Mesenchymal stem cell (in vitro differentiated cells and primary cell): ENCODE data around the gene CDRT4.
A peak's percentile ranks its signal among the peaks of the same experiment; 100 is the strongest.

ENCODE experiments used
- DNase-seq: peaks from one replicate; pipeline ENCODE4 v3.0.0-alpha.2; 2013
- H2AFZ ChIP-seq: one replicate; pipeline ENCODE4 v1.6.1; 2013; ENCODE audit warnings: low read depth, mild to moderate bottlenecking, control low read depth, inconsistent platforms, low read length, moderate library complexity
- H2AK5ac ChIP-seq: 2 replicates; pipeline ENCODE4 v1.6.1; 2013; ENCODE audit warnings: low read length, moderate library complexity, mild to moderate bottlenecking, inconsistent platforms; ENCODE audit not compliant: severe bottlenecking
- H2BK120ac ChIP-seq: one replicate; pipeline ENCODE4 v1.6.1; 2013; ENCODE audit warnings: low read depth, mild to moderate bottlenecking, inconsistent platforms, low read length, moderate library complexity
- H2BK12ac ChIP-seq, 2 experiments: one replicate each; pipeline ENCODE4 v1.6.1; 2013; ENCODE audit warnings: inconsistent platforms in 2 of 2, low read length in 2 of 2, mild to moderate bottlenecking in 2 of 2, moderate library complexity in 2 of 2, control low read depth in 1 of 2
- H2BK15ac ChIP-seq: one replicate; pipeline ENCODE4 v1.6.1; 2013; ENCODE audit warnings: mild to moderate bottlenecking, low read depth, inconsistent platforms; ENCODE audit not compliant: poor library complexity, severe bottlenecking
- H2BK5ac ChIP-seq: 2 replicates; pipeline ENCODE4 v1.6.1; 2013; ENCODE audit warnings: low read depth, mild to moderate bottlenecking, low read length, control low read depth, inconsistent platforms; ENCODE audit not compliant: poor library complexity, severe bottlenecking
- H3K14ac ChIP-seq, 2 experiments: one replicate each; pipeline ENCODE4 v1.6.1; 2013; ENCODE audit warnings: inconsistent platforms in 2 of 2, low read length in 2 of 2, control low read depth in 1 of 2, mild to moderate bottlenecking in 1 of 2, moderate library complexity in 1 of 2
- H3K18ac ChIP-seq, 2 experiments: one replicate each; pipeline ENCODE4 v1.6.1; 2013; ENCODE audit warnings: inconsistent platforms in 2 of 2, low read length in 2 of 2, control low read depth in 1 of 2, low read depth in 1 of 2, mild to moderate bottlenecking in 1 of 2
- H3K23ac ChIP-seq, 2 experiments: one replicate each; pipeline ENCODE4 v1.6.1; 2013; ENCODE audit warnings: inconsistent platforms in 2 of 2, low read length in 2 of 2, mild to moderate bottlenecking in 2 of 2, moderate library complexity in 2 of 2, control low read depth in 1 of 2
- H3K27ac ChIP-seq: 2 replicates; pipeline ENCODE4 v1.5.1; 2013; ENCODE audit warnings: mild to moderate bottlenecking, moderate library complexity, low read length, control low read depth, inconsistent platforms; ENCODE audit not compliant: poor library complexity, severe bottlenecking
- H3K27me3 ChIP-seq, 2 experiments: 2 replicates each; pipeline versions ENCODE4 v1.6.1 to v1.7.0; 2013; ENCODE audit warnings: low read length in 2 of 2, mild to moderate bottlenecking in 2 of 2, moderate library complexity in 2 of 2, control low read depth in 1 of 2, inconsistent platforms in 1 of 2; ENCODE audit not compliant: control insufficient read depth in 1 of 2, insufficient read depth in 1 of 2
- H3K36me3 ChIP-seq, 2 experiments: 2 replicates each; pipeline versions ENCODE4 v1.6.1 to v1.7.0; 2013; ENCODE audit warnings: low read length in 2 of 2, control low read depth in 1 of 2, inconsistent platforms in 1 of 2, low read depth in 1 of 2, mild to moderate bottlenecking in 1 of 2; ENCODE audit not compliant: insufficient read depth in 2 of 2, control insufficient read depth in 1 of 2
- H3K4ac ChIP-seq, 2 experiments: one replicate each; pipeline ENCODE4 v1.6.1; 2013; ENCODE audit warnings: inconsistent platforms in 2 of 2, low read length in 2 of 2, mild to moderate bottlenecking in 2 of 2, moderate library complexity in 2 of 2, control low read depth in 1 of 2, low read depth in 1 of 2
- H3K4me1 ChIP-seq: 2 replicates; pipeline ENCODE4 v1.6.1; 2013; ENCODE audit warnings: low read depth, low read length, control low read depth; ENCODE audit not compliant: control insufficient read depth, insufficient read depth
- H3K4me2 ChIP-seq: 2 replicates; pipeline ENCODE4 v1.6.1; 2013; ENCODE audit warnings: low read length, mild to moderate bottlenecking, inconsistent platforms; ENCODE audit not compliant: poor library complexity, severe bottlenecking
- H3K4me3 ChIP-seq, 2 experiments: 2 replicates each; pipeline versions ENCODE4 v1.5.1 to v1.7.0; 2013; ENCODE audit warnings: low read length in 2 of 2, mild to moderate bottlenecking in 2 of 2, control low read depth in 1 of 2, low read depth in 1 of 2; ENCODE audit not compliant: insufficient read depth in 1 of 2
- H3K79me1 ChIP-seq: replicated peaks from 2 replicates; pipeline ENCODE4 v1.6.1; 2013; ENCODE audit warnings: mild to moderate bottlenecking, control low read depth, low read length, inconsistent platforms; ENCODE audit not compliant: poor library complexity, severe bottlenecking
- H3K9ac ChIP-seq: 2 replicates; pipeline ENCODE4 v1.7.0; 2013; ENCODE audit warnings: mild to moderate bottlenecking, low read length, moderate library complexity
- H3K9me3 ChIP-seq: 2 replicates; pipeline ENCODE4 v1.7.0; 2013; ENCODE audit warnings: mild to moderate bottlenecking, low read length; ENCODE audit not compliant: control insufficient read depth
- H4K8ac ChIP-seq: one replicate; pipeline ENCODE4 v1.6.1; 2013; ENCODE audit warnings: inconsistent platforms, mild to moderate bottlenecking, low read length, moderate library complexity
- H4K91ac ChIP-seq: one replicate; pipeline ENCODE4 v1.6.1; 2013; ENCODE audit warnings: mild to moderate bottlenecking, low read length, inconsistent platforms
- WGBS: methylation state at CpG from one replicate; pipeline ENCODE4 v1.1.7; 2013; ENCODE audit warnings: mixed read lengths; 5-methylcytosine and 5-hydroxymethylcytosine counted together

The CDRT4 gene

DNA sequence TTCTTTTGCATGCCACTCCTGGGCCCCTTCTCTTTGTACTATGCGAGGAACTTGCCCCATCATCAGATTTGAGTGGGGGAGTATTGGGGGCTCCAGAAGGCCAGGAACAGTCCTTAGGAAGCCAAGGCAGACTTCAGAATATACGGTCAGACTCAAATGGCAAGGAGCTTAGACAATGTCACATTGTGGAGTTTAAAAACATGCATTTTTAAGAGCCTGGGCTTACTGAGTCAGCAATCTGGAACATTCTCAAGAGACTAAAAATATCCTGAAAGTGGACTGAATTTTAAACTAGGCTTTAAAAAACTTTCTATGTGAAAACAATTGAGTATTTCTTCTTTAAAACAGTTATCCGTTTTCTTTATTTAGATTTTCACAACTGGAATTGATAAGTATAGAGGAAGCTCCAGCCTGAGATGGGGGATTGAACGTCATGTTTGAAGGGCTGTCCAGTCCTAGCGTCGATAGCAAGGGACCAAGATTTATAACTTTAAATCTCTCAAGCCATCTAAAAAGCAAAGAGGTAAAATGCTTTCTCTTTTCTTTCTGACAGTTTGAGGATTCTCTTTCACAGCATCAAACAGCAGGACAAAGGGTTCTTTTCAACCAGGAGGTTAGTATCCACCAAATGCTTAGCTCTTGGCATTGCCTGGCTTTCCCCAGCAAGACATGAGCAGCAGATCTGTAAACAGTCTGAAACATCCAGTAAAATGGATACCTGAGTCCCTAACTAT, 45.8 kb upstream of the CDRT4 start:
- Histone ChIP-seq H3K9me3 (peaks cover 4% of the 10 kb centered on the region), H3K79me1 (peaks cover 25% of the 10 kb centered on the region), H3K4ac (no peak overlapping the region), H3K27ac (no peak overlapping the region), H3K4me1 (peaks cover 1% of the 10 kb centered on the region), H3K9ac (peak overlapping the region; percentile 58), H4K91ac (no peak overlapping the region), H2BK12ac (peak overlapping the region in 1 of 2 experiments; percentile 32), H3K27me3 (no peaks in the 10 kb centered on the region), H4K8ac (no peak overlapping the region), H2BK5ac (no peak overlapping the region), H2BK15ac (no peak overlapping the region), H3K23ac (no peak overlapping the region), H2BK120ac (no peak overlapping the region), H3K4me3 (no peak overlapping the region), H2AK5ac (no peak overlapping the region), H3K36me3 (peaks cover 24 to 35% of the 10 kb centered on the region in 2 experiments), H3K4me2 (no peak overlapping the region), H3K14ac (no peak overlapping the region), H3K18ac (no peak overlapping the region), H2AFZ (no peak overlapping the region)
- DNase-seq, result peak; percentile 35
- WGBS, result 83% methylated on average over 5 of the region's 6 CpGs

- Histone ChIP-seq H3K9me3 (peaks cover 4% of the 10 kb centered on the region), H3K23ac (no peak overlapping the region), H3K18ac (no peak overlapping the region), H3K36me3 (peaks cover 22 to 29% of the 10 kb centered on the region in 2 experiments), H2AK5ac (no peak overlapping the region), H2BK120ac (no peak overlapping the region), H3K14ac (no peak overlapping the region), H4K8ac (no peak overlapping the region), H2AFZ (no peak overlapping the region), H2BK15ac (peak overlapping the region; percentile 2), H3K4ac (no peak overlapping the region), H2BK12ac (no peak overlapping the region), H3K4me2 (no peak overlapping the region), H3K9ac (no peak overlapping the region), H2BK5ac (no peak overlapping the region), H3K79me1 (peaks cover 19% of the 10 kb centered on the region), H3K27ac (no peak overlapping the region), H3K4me3 (no peak overlapping the region), H3K27me3 (no peaks in the 10 kb centered on the region), H4K91ac (no peak overlapping the region), H3K4me1 (peaks cover 4% of the 10 kb centered on the region)
- WGBS, result 95% methylated on average over 2 of the region's 4 CpGs
- no peak for DNase-seq
Observed at GRCh38 chr17:15512071-15512709, 44.8 kb upstream of the CDRT4 start.

DNA sequence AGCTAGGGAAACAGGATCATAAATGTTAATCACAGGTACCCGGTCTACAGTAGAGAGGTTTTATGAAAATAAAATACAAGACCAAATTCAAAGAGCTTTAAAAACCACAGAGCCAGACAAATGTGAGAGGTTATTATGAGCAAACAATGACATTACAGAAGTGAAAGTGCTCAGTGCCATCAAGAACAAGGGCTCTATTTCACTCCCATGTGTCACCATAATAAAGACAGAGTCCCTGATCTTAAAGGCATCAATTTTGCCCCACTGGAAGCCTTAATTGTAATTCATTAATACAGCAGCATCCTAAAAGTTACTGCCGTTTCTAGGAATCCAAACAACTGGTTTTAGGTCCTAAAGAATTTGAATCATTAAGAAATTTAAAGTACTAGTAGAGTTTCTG, 43.7 kb upstream of the CDRT4 start:
- no peak overlapping the region for H3K4ac ChIP-seq
- H2BK12ac ChIP-seq, result no peak overlapping the region
- no peak overlapping the region for H3K4me3 ChIP-seq
- no peak overlapping the region for H3K23ac ChIP-seq
- H3K9ac ChIP-seq, result no peak overlapping the region
- H3K4me1 ChIP-seq, result peaks cover 4% of the 10 kb centered on the region
- no peak overlapping the region for H3K18ac ChIP-seq
- no peak overlapping the region for H4K91ac ChIP-seq
- no peak overlapping the region for H4K8ac ChIP-seq
- H3K14ac ChIP-seq, result no peak overlapping the region
- H2BK5ac ChIP-seq, result no peak overlapping the region
- no peak overlapping the region for H2AK5ac ChIP-seq
- no peak overlapping the region for H3K27ac ChIP-seq
- H3K36me3 ChIP-seq, result peaks cover 13 to 26% of the 10 kb centered on the region in 2 experiments
- H3K9me3 ChIP-seq, result no peaks in the 10 kb centered on the region
- DNase-seq, result no peak
- no CpG with 5 or more reads among the region's 2 CpGs for WGBS
- peaks cover 19% of the 10 kb centered on the region for H3K79me1 ChIP-seq
- no peak overlapping the region for H3K4me2 ChIP-seq
- no peak overlapping the region for H2BK15ac ChIP-seq
- no peak overlapping the region for H2AFZ ChIP-seq
- H3K27me3 ChIP-seq, result no peaks in the 10 kb centered on the region
- H2BK120ac ChIP-seq, result no peak overlapping the region

- Histone ChIP-seq H3K9ac (no peak overlapping the region), H2BK12ac (no peak overlapping the region), H3K18ac (no peak overlapping the region), H3K27ac (no peak overlapping the region), H3K4me1 (peaks cover 4% of the 10 kb centered on the region), H3K27me3 (no peaks in the 10 kb centered on the region), H2BK15ac (no peak overlapping the region), H3K4me2 (no peak overlapping the region), H3K36me3 (peaks cover 5 to 18% of the 10 kb centered on the region in 2 experiments), H2BK5ac (no peak overlapping the region), H2BK120ac (no peak overlapping the region), H3K4me3 (no peak overlapping the region), H3K14ac (no peak overlapping the region), H4K91ac (no peak overlapping the region), H3K23ac (no peak overlapping the region), H3K9me3 (no peaks in the 10 kb centered on the region), H3K4ac (no peak overlapping the region), H4K8ac (no peak overlapping the region), H2AK5ac (no peak overlapping the region), H2AFZ (no peak overlapping the region), H3K79me1 (peaks cover 16% of the 10 kb centered on the region)
- DNase-seq, result peak; percentile 68
- 29% methylated on average over 3 of the region's 3 CpGs for WGBS
Observed at GRCh38 chr17:15510361-15510760, 42.9 kb upstream of the CDRT4 start.
